NOMO-1 treated with DMSO at 0.1 percent for 48 hours (cell line): ENCODE measurements around the gene TSGA10IP.
A peak's percentile ranks its signal among the peaks of the same experiment; 100 is the strongest.

Source experiments
- DNase-seq: peaks from one replicate; lab custom pipeline; 2025; ENCODE audit not compliant: unreplicated experiment; lab: John Stamatoyannopoulos, UW

TSGA10IP gene

DNA sequence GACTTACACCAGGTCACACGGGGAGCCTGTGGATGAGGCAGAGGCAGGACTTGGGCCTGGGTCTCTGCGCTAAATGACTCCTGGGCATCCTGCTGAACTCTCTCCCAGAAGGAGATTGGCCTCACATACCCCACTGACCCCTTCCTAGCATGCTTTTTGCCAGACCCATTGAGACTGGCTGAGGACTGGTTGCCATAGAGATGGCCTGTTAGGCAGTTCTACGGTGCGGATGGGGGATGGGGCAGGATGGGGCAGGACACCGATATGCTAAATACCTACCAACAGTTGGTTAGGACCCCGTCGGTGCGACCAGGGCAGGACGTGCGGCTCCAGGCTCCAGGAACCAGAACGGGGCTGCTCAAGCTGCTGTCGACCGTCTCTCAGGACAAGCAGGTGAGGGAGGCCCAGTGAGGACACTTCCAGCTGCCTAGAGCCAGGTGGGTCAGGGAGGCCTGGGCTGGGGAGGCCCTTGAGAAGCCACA lies at the start of gene TSGA10IP:
TSS of gene TSGA10IP (plus strand) at position 51 of the 482 bp plus-strand sequence. CDS start at position 247, 196 bp downstream.
- DNase-seq: no peak

DNA sequence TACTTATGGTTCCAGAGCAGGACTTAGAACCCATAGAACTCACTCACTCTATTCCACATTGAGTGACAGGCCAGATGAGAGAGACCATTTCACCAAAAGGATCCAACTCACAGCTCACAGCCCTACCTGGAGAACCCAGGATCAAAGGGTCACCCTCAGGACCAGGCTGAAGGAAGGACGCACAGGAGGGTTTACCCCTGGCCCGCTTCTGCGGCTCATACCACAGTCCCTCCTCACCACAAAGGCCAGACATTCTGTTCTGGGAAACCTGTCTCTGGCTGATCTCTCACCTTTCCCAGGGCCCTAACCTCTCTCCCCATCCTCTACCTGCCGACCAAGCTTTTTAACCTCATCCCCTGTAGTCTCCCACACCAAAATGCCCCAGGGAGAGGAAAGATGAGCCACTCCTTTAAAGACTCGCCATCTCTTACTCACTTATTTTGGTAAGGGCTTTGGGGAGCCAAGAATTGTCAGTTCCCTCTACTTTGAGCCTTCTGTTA lies 49.7 kb upstream of the TSGA10IP start:
- DNase-seq: no peak

- no peak for DNase-seq
Observed at GRCh38 chr11:65896034-65896999, 49.0 kb upstream of the TSGA10IP start.

- no peak for DNase-seq
Observed at GRCh38 chr11:65897020-65897471, 48.2 kb upstream of the TSGA10IP start.

DNA sequence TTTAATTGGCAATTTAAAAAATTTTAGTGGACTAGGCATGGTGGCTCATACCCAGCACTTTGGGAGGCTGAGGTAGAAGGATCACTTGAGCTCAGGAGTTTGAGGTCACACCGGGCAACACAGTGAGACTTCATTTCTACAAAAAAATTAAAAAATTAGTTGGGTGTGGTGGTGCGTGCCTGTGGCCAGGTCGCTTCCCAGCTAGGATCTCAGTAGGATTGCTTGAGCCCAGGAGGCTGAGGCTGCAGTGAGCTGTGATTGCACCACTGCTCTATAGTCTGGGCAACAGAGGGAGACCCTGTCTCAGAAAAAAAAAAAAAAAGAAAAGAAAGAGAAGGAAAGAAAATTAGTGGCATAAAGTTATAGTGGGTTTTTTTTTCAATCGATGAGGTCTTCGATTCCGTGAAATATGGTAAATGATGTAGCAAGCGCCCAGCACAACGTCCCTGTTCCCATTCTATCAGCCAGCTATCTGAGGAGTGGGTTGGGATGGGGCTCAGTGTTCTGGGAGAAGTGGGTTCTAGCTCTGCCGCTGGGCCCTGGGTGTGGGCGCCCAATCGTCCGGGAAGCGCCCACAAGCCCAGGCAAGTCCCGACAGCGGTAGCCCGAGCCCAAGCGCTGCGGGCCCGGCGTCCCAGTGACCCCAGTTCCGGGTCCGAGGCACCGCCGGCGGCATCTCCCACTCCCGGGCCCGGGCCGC lies 46.5 kb upstream of the TSGA10IP start:
- DNase-seq: no peak

DNA sequence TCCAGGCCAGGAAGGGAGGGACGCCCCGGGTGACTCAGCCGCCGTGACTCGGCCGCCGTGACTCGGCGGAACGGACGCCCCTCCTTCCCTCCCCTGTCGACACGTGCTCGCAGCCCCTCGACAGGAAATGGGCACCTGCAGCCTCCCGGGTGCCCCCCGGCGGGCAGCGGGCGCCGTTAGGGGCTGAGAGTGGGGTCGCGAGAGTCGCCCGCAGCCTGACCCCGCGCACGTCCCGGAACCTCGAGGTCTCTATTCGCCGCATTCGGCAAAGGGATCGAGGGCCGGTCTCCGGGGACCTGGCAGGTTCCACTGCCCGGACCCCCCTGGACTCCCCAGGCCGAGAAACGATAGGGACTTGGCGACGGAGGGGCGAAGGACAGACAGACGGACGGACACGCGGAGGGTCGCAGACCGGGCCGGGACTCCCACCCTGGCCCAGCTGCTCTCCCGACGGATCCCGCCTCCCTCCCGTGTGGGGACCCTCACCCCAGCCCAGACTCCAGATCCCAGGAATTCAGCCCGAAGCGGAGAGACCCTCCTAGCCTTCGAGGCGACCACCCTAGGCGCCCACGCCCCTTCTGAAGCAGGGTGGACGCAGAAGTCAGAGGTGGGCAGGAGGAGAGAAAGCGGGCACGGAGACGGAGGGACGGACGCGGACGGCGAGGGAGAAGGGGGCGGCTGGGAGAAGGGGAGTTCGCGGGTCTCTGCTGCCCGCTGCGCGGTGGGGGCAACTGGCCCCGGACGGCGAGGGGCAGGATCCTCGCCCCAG lies 45.7 kb upstream of the TSGA10IP start:
- DNase-seq: peak; percentile 46

DNA sequence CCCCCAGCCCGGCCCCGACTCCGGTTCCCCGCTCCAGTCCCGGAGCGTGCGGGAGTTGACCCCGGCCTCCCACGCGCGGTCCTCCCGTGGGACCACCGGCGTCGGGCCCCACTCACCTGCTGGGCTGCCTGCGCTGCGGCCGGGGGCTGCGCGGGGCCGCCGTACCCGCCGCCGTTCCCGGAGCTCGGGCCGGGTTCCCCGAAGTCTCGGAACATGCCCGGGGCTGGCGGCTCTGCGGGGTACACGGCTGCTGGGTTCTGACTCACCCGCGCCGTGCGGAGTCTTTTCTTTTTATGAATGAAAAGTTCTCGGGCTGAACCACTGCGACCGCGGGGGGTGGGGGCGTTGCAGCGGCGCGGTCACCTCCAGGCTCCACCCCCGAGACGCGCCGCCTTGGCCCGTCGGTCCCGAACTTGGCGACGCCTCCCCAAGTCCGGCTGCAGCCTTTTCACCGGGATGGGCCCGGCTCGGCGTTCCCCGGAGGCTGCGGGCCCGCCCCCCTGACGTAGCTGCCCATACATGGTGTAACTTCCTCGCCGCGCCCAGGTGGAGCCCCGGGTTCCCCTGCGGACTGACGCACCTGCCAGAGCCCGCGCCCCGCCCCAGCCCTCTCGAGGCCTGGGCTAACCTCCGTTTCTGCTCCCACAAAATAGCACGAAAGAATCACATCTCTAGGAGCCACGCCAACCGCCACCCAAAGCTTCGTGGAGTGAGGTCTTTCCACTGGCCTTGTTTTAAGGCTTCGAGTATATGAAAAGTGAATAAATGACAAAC lies 45.0 kb upstream of the TSGA10IP start, which contains the start of gene FOSL1:
TSS of gene FOSL1 (minus strand) at position 264 of the 774 bp plus-strand sequence. CDS start at position 215, 49 bp downstream.
- DNase-seq: peak; percentile 82

DNA sequence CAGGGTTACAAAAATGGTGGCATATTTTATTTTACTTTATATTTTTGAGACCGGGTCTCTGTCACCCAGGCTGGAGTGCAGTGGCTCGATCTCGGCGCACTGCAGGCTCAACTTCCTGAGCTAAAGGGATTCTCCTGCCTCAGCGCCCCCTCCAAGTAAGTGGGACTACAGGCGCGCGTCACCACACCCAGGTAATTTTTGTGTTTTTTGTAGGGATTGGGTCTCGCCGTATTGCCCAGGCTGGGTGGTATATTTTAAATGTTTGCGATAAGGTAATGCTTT lies 44.4 kb upstream of the TSGA10IP start:
- DNase-seq: no peak

GRCh38 chr11:65903068-65903481 lies 42.2 kb upstream of the TSGA10IP start:
- no peak for DNase-seq

DNA sequence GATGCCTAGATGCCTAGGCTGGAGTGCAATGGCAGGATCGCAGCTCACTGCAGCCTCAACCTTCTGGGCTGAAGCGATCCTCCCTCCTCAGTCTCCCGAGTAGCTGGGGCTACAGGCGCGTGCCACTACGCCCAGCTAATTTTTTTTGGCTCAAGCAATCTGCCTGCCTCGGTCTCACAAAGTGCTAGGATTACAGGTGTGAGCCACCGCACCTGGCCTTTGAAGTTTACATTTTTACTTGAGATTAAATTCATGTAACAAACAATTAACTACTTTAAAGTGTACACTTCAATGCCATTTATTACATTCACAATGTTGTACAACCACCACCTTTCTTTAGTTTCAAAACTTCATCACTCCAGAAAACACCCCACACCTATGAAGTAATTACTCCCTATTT lies 41.6 kb upstream of the TSGA10IP start:
- DNase-seq: no peak

GRCh38 chr11:65906602-65907001 lies 38.7 kb upstream of the TSGA10IP start:
- no peak for DNase-seq

DNA sequence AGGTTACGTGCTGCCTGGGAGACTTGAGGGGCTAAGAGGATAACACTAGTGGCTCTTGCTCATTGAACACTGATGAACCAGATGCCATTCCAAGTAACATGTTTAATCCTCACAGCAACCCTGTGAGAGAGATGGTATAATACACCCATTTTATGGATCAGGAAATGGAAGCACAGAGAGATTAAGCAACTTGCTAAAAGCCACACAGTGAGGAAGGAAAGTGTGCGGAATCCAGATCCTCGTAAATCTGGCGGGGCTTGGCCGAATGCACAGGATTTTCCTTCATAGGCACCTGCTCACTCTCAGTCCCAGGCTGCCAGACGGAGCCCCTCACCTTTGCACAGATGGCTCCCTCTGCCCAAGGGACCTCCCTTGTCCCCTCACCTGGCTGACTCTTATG lies 37.4 kb upstream of the TSGA10IP start:
- no peak for DNase-seq

GRCh38 chr11:65911682-65912568 lies 33.4 kb upstream of the TSGA10IP start:
- peak; percentile 18 for DNase-seq

GRCh38 chr11:65912845-65913244 lies 32.4 kb upstream of the TSGA10IP start:
- no peak for DNase-seq

DNA sequence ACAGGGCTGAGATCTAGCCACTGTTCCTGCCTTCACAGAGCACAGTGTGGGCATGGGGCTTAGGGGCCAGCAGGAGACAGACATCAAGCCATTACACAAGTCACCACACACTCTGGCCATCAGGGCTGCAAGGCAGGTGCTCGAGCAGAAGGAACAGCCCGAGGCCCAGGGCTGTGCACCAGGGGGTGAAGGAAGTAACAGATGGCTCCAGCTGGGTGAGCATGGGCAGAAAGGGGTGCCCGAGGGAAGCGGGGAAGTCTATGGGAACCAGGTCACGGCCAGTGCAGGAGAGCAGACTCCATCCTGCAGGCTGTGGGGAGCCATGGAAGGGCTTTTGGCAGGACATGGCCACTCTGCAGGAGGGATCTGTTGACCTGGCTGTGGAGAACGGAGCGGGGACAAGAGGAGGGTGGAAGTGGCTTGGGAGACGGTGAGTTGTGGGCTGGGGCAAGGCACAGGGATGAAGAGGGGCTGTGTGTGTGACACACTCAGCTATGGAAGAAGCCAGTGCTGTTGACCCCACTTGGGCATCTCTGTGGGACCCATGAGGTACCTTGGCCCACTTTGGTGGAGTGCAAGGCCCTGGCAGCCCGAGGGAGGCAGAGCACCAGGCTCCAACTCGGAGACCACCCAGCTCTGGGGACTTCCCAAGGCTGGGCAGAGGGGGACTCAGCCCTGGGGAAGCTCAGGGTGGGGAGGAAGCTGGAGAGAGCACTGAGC lies 30.0 kb upstream of the TSGA10IP start:
- DNase-seq: no peak

DNA sequence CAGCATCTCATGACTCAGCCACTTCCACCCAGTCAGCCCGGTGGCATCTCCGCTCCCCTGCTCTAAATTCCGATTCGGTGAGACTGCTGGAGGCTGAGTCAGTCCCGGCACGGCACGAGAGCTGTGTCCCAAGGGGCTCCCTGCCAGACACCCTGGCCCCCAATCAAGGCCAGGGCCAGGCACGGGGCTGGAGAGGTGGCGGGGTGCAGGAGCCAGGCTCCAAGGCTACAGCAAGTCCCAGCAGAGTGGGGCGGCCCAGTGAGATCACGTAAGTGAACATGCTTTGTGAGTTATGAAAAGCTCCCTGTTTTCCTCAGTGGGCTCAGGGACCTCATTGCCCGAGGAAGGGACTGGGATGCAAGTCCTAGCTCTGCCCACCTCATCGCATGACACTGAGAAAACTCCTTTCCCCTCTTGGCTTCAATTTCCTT lies 29.4 kb upstream of the TSGA10IP start:
- no peak for DNase-seq

DNA sequence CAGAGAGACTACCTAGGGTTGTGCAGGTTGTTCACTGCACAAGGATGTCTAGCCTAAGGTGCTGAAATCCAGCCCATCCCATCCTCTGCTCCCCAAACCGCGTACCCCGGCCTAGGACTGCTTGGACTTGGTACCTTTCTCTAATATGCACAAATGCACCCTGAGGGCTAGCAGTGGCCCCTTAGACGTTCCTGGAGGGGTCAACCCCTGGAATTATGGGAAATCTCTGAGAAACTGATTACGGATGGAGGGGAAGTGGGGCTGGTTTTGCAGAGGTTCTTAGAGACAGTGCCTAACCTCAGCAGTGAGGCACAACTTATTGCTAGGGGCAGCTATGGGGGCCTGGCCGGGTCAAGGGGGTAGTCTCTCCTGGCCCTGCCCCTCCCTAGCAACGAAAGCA lies 28.9 kb upstream of the TSGA10IP start:
- no peak for DNase-seq

DNA sequence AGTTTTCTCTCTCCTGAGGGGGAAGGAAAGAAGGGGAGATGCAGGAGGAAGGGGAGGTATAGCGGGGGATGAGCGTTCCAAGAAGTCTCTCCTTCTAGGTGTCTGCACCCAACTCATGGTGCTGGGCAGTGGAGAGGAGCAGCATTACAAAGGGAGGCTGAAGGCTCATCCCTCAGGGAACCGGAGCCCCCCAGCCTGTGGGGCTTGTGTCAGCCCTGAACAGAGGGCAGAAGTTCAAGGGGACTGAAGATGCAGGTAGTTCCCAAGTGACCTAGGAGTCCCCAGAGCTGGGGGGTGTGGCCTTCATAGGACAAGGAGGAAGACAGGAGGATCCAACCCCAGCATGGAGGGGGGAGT lies 28.2 kb upstream of the TSGA10IP start:
- no peak for DNase-seq
